AG09309 (cell line): ENCODE results near the gene KCNG4.
A peak's percentile ranks its signal among the peaks of the same experiment; 100 is the strongest.

Source experiments
- DNase-seq: peaks from one replicate; pipeline ENCODE4 v3.0.0-alpha.2; 2010; ENCODE audit warnings: low read depth
- H3K4me3 ChIP-seq: 2 replicates; pipeline ENCODE4 v1.5.1; 2011; ENCODE audit warnings: mild to moderate bottlenecking, low read depth, low read length, moderate library complexity; ENCODE audit not compliant: control insufficient read depth
- TF ChIP-seq, protein P1 (sequence below): IDR thresholded peaks from 2 replicates; pipeline ENCODE4 v1.5.1; 2011; ENCODE audit warnings: mild to moderate bottlenecking, low read depth, low read length, inconsistent platforms; ENCODE audit not compliant: insufficient read depth, control insufficient read depth; ENCODE audit errors: missing control alignments

The KCNG4 gene

DNA sequence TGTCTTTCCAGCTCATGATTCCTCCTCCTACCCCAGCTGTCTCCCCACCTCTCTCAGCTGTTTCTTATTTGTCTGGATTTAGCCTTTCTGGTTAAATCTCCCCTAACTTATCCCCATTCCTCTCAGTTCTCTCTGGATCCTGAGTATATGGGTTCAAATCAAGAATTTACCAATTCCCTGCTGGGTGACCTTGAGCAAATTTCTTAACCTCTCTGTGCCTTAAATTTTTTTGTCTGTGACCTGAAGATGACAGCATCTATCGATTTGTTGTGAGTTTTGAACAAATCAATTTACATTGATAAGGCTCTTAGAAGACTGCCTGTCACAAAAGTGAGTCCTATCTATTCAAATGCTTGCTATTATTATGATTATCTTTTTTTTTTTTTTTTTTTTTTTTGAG is 2.0 kb upstream of the KCNG4 start:
- TF ChIP-seq, protein P1, sequence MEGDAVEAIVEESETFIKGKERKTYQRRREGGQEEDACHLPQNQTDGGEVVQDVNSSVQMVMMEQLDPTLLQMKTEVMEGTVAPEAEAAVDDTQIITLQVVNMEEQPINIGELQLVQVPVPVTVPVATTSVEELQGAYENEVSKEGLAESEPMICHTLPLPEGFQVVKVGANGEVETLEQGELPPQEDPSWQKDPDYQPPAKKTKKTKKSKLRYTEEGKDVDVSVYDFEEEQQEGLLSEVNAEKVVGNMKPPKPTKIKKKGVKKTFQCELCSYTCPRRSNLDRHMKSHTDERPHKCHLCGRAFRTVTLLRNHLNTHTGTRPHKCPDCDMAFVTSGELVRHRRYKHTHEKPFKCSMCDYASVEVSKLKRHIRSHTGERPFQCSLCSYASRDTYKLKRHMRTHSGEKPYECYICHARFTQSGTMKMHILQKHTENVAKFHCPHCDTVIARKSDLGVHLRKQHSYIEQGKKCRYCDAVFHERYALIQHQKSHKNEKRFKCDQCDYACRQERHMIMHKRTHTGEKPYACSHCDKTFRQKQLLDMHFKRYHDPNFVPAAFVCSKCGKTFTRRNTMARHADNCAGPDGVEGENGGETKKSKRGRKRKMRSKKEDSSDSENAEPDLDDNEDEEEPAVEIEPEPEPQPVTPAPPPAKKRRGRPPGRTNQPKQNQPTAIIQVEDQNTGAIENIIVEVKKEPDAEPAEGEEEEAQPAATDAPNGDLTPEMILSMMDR = no peak
- DNase-seq = no peak
- no peak overlapping the region for H3K4me3 ChIP-seq

DNA sequence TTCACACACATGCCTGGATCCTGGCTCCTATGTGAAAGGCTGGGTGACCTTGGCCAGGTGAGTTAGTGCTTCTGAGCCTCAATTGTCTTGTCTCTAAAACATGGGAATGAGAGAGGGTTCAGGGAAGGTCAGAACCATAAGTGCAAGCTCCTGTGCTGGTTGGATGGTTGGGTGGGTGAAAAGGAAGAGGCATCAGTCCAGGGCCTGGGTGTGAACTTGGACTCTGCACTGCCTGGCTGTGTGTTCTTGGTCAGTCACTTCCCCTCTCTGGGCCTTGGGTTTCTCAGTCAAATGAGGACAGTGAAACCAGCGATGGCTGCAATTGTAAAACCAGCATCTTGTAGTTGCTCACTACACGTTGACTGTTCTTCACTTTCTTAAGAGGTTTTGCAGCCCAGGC is 643 bp upstream of the KCNG4 start:
- DNase-seq = no peak
- H3K4me3 ChIP-seq = no peak overlapping the region
- TF ChIP-seq, protein P1 = no peak

DNA sequence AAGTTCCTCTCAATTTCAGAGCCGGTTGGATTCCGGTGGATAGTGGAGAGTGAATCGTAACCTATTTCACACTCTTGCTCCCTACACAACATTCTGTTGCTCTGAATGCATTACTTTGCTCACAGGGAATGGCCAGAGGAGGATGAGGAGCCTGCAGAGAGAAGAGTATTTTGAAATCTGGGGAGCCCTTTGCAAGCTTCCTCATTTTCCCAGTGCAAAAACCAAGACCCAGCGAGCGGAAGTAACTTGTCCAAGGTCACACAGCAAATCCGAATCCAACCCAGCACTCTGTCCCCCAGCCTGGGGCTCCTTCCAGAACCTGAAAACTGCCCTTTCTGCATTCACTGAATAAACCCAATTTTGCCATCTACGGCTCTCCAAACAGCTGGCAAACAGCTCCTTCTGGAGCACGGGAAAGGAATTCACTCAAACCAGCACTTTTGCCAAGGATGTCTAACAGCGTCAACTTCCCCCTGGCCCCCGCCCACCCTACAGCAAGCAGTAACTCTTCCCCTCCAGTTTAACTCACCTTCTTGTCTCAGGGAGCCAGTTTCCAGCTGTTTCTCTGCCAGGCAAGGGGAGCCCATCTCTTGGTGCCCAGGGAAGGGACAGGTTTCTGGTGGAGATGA is 557 bp downstream of the KCNG4 start:
- TF ChIP-seq, protein P1 = peak; percentile 19
- H3K4me3 ChIP-seq = no peak overlapping the region
- DNase-seq = no peak

DNA sequence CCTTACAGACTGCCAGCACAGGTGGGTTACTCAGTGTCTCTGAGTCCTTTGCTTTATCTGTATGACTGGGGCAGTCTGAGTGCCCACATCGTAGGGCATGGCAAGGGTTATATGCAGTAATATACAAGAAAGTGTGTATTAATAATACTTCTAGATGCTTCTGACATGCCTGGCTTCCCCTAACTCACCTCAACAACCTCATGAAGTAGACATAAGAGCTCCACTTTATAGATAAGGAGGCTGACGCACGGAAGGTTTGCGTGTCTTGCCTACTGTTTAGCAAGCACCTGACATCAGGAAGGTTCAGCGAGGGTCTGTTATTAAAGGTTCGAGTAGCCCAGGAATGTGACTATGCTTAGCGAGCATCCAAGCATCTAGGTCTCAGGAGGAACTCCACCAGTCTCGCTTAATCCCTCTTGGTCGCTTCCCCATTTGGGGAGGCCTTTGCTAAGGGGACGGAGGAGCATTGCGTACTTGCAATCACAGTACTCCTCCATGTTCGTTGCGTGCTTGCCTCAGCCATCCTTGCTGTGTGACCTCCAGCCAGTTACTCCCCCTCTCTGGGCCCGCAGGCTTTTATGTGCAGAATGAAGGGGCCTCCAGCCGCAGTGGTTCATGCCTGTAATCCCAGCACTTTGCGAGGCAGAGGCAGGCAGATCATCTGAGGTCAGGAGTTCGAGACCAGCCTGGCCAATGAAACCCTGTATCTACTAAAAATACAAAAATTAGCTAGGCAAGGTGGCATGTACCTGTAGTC is 1.6 kb downstream of the KCNG4 start:
- H3K4me3 ChIP-seq = no peak overlapping the region
- TF ChIP-seq, protein P1 = no peak
- no peak for DNase-seq

DNA sequence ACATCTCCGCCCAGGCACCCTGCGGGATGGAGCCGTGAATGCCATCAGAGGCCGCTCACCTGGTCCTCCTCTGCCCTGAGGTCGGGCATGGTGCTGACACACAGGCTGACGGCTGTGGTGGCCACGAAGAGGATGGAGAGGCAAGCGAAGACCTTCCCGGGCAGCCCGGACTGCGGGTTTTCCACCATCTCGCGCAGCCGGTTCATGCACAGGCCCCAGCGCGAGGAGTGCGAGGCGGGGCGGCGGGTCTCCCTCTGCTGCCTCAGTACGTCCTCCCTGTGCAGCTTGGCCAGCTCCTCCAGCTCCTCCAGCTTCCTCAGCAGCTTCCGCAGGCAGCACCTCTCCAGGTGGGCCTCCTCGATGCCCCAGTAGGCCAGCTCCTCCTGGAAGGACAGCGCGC is 3.1 kb downstream of the KCNG4 start:
- H3K4me3 ChIP-seq = no peak overlapping the region
- TF ChIP-seq, protein P1 = no peak
- DNase-seq = no peak

DNA sequence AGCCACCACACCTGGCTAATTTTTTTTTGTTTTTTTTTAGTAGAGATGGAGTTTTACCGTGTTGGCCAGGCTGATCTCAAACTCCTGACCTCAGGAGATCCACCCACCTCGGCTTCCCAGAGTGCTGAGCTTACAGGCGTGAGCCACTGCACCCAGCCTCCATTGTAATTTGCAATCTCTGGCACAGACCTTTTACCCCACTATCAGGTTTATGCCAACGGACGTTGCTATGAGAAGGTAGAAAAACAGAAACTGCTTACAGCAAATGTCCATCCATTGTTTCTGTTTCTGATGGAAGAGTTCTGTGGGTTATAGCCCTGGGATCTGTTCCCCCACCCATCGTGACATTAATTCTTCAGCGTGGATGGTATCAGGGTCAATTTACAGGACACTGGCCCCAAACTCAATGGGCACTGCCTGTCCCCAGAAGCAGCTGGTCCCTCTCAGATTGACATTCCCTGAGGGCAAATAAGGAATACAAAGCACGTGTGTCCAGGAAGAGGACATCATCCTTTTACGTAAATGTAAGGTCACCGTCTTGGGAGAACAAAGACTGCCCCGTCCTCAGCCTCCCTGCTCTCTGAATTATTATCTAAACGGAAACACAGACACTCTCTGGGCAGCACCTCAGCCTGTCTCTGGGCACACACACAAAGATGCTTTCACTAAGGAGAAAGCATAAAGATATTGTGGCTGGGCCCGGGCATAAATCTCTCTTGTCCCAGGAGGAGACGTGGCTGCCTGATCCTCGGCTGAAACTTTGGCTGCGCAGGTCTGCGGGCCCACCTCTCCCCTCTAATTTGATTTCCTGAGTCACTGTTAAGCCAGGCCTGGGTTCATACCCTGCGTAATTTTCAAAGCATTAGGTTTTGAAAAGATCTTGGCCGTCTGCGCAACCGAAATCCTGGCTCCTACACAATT is 5.2 kb downstream of the KCNG4 start:
- no peak overlapping the region for H3K4me3 ChIP-seq
- DNase-seq = no peak
- TF ChIP-seq, protein P1 = no peak
